Astrocyte (in vitro differentiated cells and primary cell): ENCODE data around the gene SLC35B2.

ENCODE experiments used
- CTCF ChIP-seq: IDR thresholded peaks from 2 replicates; pipeline ENCODE4 v1.5.1; 2011; ENCODE audit warnings: low read depth, mild to moderate bottlenecking, inconsistent platforms, low read length, moderate library complexity; ENCODE audit not compliant: insufficient read depth
- EZH2 ChIP-seq: IDR thresholded peaks from 2 replicates; pipeline ENCODE4 v1.6.1; 2012; ENCODE audit warnings: mild to moderate bottlenecking, low read length, inconsistent platforms; ENCODE audit not compliant: insufficient read depth

- TF ChIP-seq CTCF (no peak), EZH2 (no peak)
Observed at GRCh38 chr6:44211284-44211683, 46.0 kb downstream of the SLC35B2 start.
